DMS79 (cell line): ENCODE measurements around the gene SCYL1.
A peak's percentile ranks its signal among the peaks of the same experiment; 100 is the strongest.
"Not testable (repeated sequence)": the region's sequence is repeated elsewhere in the genome, so short reads cannot be mapped to it uniquely, and the experiment has no call there.

ENCODE experiments used
- DNase-seq: peaks from one replicate; lab custom pipeline; 2025; lab: John Stamatoyannopoulos, UW

SCYL1 gene

DNA sequence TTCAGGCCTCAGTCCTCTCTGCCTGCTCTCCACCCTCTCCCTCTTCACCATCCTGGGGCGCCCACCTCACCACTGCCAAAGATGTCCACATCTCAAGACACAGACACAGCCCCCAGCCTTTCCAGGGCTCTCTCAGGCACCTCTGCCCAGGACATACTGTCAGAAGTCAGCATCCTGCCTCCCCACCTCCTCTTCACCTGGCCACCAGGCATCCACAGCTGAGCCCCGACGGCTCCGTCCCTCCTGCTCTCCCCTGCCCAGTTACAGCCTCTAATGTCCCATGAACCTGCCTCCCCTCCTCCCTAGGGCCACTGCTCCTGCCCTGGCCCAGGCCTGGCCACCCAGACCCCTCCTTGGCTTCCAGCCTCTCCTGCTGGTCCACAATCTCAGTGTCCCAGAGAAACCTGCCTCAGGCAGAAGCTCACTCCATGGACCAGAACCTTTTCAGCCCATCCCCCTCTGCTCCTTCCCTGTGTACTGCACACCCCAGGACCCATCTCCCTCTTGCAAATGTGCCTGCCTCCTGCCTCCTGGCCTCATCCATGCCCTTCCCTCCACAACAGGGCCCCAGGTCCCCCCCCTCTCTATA lies 30.1 kb downstream of the SCYL1 start:
- DNase-seq = no peak

DNA sequence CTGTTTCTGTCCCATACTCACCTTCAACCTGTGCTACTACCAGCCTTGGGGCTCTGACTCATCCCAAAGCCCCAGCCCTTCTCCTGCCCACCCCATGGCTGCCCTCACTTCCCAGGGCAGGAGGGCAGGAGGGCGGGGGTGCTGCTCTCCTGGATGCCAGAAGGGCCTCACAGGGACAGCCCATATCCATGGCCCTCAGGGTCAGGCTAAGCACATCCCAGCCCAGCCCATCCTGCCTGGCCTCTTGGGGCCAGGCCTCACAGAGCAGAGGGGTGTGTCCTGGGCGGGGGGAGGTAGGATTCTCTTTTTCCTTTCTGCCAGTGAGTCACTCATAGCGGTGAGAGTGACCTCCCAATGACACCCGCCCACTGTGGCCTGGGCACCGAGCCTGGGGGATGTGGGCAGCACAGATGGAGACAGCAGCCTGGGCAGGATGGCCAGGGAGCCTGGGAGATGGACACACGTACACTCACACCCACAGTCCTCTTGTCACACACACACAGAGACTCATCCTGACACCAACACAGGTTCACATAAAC lies 30.9 kb downstream of the SCYL1 start:
- no peak for DNase-seq

DNA sequence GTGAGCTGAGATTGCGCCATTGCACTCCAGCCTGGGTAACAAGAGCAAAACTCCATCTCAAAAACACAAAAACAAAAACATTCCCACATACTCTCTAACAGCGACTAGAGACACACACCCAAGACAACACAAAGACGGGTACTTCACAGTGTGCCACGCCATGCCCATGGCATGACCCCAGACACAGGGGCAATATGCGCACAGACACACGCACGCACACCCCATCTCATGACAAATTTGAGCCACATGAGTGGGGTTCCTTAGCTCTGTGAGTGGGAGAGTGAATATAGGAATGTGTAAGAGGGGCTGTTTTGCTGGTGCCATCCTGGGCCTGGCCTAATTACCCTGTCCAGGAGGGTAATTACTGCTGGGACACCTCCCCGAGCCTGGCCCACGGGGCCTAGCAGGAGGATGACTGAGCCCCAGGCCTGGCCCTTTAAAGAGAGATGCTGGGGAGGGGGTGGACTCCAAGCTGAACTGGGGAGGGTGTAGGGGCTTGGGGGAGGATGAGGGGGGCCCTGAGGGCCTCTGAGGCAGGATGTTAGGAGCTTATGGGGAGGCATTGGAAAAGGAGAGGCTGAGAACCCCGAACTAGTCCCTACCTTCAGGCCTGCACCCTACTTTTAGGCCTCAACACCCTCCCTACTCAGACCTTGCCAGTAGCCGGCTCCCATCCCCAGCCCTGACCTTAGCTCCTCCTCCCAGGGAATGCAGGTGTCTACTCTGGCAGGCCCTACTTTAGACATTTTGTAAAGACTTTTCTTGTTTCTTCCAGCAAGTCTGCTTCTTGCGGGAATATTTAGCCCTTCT lies 31.8 kb downstream of the SCYL1 start:
- no peak for DNase-seq

DNA sequence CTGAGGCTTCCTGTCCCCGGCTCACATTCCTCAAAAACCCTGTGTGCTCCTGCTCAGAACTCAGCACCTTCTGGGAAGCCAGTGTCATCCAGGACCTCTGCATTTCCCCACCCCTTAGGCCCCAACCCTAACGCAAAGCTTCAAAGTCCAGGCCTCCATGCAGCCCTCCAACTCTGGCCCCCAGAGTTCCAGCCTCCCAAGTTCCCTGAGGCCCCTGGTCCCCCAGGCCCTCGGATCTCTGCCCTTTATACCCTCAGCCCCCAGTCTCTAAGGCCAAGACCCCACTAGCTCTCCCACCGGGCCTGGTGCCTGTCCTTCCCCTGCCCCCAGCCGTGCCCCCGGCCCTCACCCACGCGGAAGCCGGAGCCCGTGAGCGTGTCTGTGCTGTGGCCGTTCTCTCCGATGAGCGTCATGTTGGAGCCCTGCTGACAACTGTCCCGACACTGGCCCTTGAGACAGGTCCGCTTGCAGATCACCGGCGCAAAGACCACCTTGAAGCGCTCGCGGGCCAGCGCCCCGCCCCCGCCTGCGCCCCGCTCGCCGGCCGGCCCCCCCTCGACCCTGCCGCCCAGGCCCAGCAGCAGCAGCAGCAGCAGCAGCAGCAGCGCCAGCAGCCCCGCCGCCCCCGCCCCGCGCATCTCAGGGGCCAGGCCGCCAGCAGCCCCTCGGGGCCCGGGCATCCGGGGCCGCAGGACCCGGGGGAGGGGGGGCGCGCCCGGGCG lies 32.6 kb downstream of the SCYL1 start:
- no peak for DNase-seq

DNA sequence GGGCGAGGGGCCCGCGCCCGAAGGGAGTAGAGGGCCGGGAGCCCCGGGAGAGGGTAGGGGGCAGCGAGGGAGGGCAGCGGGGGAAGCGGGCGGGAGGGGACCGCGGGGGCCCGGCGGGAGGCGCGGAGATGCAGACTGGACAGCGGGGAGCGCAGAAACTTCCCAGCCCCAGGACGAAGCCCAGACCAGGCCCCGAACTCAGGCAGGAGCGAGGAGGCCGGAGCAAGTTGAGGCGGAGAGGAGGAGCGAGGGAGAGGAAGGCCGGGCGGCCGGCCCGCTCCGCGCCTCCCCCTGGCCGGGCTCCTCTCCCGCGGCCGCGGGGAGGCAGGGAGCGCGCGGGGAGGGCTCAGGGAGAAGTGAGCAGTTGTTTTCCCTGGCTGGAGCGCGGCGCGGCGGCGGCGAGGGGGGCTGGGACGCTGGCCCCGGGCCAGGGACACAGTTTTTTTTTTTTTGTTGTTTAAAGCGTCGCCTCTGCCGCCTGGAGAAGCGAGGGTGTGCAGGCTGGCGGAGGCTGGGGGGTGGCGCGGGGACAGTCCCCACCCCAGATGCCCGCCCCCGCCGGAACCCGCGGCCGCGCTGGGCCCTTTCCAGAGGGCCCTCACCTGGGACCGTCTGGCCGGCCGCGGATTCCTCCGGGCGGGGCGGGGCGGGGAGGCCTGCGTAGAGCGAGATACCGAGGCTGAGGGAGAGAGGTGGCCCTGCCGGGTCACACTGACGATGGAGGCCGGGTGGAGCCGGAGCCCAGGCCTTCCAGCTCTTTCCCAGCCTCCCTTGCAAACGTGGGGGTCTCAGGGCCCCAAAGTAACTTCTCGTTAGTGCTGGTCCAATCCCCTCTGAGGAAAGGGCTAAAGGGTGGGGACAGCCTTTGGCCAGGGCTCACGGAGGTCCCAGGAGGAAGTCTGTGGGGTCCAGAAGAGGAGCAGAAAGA lies 33.4 kb downstream of the SCYL1 start, which contains the start of gene LTBP3:
LTBP3 (minus strand) TSS at position 358 of the 928 bp plus-strand sequence. CDS start 400 bp downstream, outside the sequence.
- DNase-seq = peak; percentile 36

DNA sequence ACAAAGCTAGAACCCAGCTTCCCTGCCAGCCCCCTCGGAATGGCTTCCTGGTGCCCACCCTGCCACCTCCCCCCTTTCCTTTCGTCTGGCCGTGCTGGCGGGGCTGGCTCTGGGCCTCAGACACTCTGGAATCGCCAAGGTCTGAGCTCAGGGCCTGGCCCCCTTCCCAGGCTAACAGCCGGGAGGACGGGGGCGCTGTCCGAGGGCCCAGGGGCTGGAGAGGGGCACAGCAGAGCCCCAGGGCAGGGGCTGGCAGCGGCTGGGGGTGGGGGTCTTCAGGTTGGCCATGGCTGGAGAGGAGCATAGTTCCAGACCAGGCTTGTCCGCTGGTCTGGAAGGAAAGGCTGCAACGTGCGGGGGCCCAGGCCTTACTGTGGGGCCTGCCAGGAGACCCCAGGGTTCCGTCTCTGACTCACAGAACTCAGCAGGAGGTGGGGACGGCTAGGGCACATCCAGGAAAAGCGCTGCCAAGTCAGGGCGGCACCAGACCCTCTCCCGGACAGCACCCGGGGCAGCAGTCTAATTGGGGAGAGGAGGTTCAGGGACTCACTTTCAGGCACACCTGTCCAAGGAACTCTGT lies 34.1 kb downstream of the SCYL1 start:
- no peak for DNase-seq

DNA sequence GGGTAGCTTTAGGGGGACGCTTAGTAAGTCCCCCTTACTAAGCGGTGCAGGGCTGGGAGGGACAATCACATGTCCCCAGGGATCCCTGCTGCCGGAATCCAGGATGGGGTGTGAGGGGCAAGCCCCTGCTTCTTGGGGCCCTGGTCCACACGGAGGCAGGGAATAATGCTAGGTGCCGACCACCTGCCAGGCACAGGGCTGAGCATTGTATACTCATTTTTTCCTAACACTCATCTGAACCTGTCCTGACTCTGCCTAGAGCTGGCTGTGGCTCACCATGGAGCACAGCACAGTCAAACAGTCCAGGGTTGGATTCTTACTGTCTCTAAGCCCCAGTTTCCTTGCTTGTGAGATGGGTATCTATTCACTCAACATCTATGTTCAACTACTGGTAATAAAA lies 34.7 kb downstream of the SCYL1 start:
- no peak for DNase-seq

DNA sequence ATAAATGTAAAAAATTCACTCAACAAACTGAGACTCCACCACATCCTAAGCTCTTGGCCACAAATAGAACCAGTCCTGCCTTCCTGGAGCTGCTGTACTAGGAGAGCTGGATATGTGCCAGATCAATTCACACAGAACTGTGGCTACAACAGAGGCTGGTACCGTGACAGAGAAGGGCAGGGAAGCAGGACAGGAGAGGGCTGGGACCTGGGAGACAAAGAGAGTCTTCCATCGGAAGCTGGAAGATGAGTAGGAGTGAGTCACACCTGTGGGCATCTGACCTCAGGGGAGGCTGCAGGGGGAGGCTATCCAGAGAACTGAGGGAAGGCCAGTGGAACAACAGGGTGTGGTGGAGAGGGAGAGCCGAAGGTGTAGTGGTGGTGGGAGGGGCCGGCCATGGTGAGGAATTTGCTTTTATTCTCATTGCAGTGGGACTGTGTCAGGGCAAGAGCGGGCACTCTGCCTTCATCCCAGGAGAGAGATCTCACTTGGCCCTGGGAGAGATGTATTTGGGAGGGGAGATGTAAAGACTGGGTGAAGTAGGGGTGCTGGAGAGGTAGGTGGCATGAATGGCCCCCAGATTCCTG lies 35.2 kb downstream of the SCYL1 start:
- DNase-seq = peak; percentile 59

DNA sequence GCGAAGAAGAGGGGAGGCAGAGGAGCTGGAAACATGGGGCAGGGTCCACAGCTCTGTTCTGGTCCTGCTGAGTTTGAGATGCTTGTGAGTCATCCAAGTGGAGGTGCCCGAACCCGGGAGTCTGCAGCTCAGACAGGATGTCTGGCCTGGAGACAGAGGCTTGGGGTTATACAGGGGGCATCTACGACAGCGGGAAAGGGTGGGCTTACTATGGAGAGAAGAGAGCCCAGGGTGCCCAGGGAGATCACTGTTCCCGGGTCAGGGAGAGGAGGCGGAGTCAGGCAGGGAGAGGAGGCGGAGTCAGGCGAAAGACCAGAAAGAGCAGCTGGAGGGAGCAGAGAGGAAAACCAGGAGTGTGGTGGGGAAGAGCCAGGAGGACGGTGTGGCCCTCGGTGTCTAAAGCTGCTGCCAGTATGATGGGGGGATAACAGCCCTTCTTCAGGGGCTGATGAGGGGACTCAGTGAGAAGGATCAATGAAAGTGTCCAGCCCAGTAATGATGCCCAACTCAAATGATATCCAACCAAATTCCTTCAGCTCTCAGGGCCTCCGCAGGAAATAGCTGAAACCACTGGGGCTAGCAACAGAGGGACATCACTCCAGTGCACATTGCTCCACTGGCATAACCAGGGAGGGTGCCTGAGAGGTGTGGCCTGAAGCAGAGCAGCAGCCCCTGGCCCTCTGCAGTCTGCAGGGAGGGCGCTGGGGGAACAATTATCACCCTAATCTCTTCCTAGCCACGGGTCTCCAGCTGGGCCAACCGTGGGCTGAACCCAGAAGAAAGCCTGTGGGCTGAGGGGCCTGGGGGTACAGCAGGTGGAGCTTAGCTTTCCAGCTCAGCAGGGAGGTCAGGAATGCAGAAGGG lies 35.9 kb downstream of the SCYL1 start:
- DNase-seq = no peak

DNA sequence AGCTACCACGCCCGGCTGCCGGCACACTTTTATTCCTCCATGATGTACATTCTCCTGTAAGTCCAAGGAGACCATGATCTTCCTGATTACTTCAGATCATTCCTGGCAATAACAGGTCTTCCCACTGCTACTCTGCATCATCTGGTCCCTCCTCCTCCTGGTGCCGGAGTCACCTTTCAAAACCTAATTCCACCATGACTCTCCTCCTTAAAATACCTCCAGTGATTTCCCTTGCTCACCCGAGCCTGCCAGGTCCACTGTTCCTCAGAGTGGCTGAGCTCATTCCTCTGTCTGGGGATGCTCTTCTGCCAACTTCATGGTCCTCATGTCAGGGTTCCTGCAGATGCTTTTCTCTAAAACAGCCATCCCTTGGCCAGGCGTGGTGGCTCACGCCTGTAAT lies 37.1 kb downstream of the SCYL1 start:
- DNase-seq = no peak

DNA sequence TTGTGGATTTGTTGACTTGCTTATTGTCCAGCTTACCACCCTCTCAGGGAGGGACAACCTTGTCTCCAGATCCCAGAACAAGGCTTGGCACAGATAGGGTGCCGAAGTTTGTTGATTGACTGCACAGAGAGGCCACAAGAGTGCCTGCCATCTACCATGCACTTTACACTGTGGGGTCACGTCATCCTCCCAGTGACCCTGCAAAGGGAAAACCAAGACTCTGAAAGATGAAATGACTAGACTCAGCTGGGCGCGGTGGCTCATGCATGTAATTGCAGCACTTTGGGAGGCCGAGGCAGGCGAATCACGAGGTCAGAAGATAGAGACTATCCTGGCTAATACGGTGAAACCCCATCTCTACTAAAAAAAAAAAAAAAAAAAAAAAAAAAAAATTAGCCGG lies 37.9 kb downstream of the SCYL1 start:
- no peak for DNase-seq

DNA sequence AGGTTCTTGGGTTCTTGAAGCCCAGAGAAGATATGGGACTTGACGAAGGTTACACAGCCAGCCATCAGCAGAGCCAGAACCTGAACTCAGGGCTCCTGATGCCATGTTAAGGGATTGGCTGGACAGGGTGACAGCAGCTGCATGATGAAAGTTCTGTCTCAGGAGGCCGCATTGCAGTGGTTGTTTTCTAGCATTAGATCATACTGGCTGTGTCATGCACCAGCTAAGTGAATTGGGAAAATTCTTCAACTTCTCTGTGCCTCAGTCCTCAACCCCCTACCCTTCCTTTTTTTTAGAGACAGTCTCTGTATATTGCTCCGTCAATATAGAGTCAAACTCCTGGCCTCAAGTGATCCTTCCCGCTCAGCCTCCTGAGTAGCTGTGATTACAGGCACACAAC lies 38.7 kb downstream of the SCYL1 start:
- no peak for DNase-seq

DNA sequence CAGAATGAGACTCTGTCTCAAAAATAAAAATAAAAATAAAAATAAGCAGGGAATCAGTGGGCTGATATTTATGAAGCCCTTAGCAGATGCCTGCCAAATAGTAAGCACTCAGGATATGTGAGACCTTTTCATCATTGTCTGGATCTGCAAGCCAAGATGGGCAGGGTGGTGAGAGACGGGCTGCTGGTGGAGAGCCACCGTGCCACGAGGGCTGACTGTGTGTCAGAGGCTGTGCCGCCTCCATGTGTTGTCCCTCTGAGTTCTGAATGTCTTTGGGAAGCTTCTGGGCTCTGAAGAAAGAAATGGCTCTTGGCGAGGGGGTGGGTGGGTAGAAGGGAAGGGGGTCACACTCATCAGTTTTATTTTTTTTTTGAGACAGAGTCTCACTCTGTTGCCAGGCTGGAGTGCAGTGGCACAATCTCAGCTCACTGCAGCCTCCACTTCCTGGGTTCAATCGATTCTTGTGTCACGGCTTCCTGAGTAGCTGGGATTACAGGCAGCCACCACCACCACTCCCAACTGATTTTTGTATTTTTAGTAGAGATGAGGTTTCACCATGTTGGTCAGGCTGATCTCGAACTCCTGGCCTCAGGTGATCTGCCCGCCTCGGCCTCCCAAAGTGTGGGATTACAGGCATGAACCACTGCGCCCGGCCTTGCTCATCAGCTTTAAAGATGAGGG lies 40.1 kb downstream of the SCYL1 start:
- DNase-seq = not testable (repeated sequence)

DNA sequence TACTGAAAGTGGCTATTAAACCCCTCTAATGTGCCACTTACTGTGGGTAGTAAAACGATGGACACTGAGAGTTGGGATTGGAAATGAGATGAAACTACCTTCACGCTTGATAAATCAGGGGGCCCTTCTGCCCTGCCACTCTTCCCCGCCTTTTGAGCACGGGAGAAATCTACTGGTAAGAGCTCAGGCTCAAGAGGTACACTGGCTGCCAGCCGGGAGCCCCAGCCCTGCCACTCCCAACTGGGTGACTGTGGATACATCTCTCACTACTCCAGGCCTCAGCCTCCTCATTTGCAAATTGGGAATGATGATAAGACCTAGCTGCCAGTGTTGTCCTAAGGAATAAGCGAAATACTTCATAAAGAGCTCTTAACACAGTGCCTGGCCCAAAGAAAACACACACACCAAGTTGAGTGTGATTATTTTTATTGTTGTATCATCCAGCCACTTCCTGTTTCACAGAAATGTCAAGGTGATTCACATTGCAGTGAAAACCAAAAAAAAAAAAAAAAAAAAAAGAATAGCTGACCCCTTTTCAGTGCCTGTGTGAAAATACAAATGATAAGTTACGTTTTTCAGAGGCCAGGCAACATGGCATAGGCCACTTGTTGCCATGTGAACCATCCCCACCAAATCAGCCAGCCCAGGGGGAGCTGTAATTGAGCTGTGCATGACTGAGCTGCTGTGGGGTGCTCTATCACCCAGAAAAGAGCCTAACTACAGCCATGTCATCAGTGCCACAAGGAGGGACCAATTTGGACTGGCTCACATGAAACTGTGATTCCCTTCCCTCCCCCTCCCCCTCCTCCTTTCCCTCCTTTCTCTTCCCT lies 41.0 kb downstream of the SCYL1 start:
- peak; percentile 98 for DNase-seq

DNA sequence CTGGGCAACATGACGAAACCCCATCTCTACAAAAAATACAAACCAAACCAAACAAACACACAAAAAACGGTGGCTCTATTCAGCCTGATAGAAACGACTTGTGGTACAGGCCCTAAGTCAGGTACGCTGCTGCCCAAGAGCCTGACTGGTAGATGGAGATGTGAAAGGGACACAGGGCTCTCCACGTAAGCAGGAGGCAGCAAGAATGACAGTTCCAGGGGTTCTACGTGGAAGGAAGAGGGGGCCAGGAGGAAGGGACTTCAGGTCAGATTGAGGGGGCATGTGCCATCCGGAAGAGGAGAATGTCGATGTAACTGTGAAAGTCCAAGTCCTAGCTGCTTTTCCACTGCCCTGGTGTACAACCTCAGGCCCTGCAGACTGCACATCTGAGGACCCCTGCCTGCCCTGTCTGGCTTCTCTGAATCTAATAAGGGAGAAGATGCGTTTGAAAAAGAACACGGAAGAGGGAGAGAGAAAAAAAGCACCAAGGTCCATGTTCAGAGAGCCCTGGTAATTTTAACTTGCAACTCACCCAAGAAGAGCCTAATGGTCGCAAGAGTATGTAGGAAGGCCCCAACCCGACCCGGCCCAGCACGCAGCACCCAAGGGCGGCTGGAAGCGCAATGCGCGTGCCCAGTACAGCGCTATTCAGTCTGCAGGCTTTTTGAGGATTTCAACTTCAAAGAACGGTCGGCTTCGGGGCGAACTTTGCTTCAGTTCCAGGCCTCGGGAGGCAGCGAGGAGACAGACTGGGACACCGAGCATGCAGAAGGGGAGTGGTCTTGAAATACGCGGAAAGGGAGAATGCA lies 44.5 kb downstream of the SCYL1 start:
- no peak for DNase-seq

DNA sequence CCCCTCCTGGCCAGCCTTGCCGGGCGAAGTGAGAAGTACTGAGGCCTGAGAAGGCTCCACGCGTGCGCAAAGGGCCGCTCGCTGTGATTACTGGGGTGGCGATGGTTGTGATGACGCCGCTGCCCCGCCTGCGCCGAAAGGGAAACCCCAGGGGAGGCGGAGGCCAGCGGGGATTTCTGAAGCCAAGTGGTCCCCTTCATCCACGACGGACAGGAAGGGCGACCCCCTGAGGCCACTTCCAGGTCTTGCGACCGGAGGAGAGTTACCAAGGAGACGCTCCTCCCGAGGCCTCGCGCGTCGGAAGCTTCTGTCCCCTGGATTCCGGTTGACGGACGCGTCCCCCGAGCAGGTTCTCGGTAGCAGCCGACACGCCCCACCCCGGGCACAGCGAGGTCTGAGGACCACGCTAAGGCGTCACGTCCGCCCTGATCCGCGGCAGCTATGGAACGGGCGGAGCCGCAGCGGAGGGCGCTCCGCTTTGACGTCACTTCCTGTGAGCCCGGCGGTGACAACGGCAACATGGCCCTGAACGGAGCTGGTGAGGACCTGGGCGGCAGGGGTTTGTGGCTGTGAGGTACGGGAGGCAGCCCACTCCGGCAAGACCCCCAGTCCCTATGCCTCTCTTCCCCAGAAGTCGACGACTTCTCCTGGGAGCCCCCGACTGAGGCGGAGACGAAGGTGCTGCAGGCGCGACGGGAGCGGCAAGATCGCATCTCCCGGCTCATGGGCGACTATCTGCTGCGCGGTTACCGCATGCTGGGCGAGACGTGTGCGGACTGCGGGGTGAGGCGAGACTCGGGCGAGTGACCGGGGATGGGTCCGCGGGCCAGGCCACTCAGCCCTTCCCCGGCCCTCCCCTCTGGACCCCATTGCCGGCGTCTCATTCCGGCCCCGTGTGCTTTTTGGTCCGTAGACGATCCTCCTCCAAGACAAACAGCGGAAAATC lies 45.4 kb downstream of the SCYL1 start, which contains the start of gene ZNRD2:
ZNRD2 (plus strand) TSS at position 505 of the 946 bp plus-strand sequence; CDS start at position 520, 15 bp downstream.
- DNase-seq = peak; percentile 97
